Measurements from ENCODE around the gene PLA2G4B.

DNA sequence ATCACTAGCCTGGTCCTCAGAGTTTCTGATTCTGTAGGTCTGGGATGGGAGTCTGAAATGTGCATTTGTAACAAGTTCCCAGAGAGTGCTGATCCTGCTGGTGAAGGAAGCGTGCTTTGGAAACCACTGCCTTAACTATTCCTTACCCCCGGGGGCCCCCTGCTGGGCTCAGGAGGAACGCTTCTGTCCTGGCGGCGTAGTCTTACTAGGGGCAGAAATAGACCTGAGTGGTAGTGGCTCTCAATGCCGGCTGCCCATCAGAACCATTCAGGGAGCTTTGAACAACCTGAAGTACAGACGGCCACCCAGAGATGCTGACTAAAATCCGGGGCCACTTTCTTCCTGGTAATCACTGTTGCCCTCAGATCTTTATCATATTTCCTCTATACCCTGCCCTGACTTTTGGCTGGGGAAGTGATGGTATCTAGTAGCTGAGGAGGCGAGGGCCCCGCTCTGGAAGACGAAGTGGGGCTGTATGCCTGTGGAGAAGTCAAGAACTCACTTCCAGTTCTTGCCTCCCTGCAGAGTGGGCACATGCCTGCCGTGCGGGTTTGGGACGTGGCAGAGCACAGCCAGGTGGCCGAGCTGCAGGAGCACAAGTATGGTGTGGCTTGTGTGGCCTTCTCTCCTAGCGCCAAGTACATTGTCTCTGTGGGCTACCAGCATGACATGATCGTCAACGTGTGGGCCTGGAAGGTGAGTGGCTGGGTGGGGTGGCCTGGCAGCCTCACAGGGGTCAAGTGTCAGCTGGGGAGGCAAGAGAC is 27.0 kb upstream of the PLA2G4B start:
- no peak for TF ChIP-seq EZH2 (IDR thresholded peaks at IDR 0.05; ENCODE audit: low read depth)
- TF ChIP-seq, protein P1, sequence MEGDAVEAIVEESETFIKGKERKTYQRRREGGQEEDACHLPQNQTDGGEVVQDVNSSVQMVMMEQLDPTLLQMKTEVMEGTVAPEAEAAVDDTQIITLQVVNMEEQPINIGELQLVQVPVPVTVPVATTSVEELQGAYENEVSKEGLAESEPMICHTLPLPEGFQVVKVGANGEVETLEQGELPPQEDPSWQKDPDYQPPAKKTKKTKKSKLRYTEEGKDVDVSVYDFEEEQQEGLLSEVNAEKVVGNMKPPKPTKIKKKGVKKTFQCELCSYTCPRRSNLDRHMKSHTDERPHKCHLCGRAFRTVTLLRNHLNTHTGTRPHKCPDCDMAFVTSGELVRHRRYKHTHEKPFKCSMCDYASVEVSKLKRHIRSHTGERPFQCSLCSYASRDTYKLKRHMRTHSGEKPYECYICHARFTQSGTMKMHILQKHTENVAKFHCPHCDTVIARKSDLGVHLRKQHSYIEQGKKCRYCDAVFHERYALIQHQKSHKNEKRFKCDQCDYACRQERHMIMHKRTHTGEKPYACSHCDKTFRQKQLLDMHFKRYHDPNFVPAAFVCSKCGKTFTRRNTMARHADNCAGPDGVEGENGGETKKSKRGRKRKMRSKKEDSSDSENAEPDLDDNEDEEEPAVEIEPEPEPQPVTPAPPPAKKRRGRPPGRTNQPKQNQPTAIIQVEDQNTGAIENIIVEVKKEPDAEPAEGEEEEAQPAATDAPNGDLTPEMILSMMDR (conservative IDR thresholded peaks at IDR 0.05), result peak; percentile 78

All from PC-9 (cell line).